HepG2 (cell line): ENCODE data around the gene MAP2K6. TPM values are rescaled to one million over a fixed set of nuclear protein-coding genes. Genes with fewer than 3 reads are reported as not detected.

Experiments
- ATF7-NPFF ChIP-seq: sonication (generic); formaldehyde crosslinking; IDR thresholded peaks from 2 replicates; pipeline ENCODE4 v1.8.1; 2023; ENCODE audit warnings: mild to moderate bottlenecking, low read depth, missing genetic modification reagents, moderate library complexity
- HNRNPK ChIP-seq: fragments of 200-400 bp; formaldehyde crosslinking; IDR thresholded peaks from 2 replicates; pipeline ENCODE4 v1.6.1; 2018; ENCODE audit warnings: low read length, low read depth, moderate library complexity, mild to moderate bottlenecking; ENCODE audit not compliant: poor library complexity, severe bottlenecking
- RORA ChIP-seq: sonication (generic); formaldehyde crosslinking; IDR thresholded peaks from 2 replicates; pipeline ENCODE4 v1.5.0; 2020; ENCODE audit warnings: mild to moderate bottlenecking, missing genetic modification reagents, moderate library complexity
- ZNF143 ChIP-seq: sonication (generic); formaldehyde crosslinking; IDR thresholded peaks from 2 replicates; pipeline ENCODE4 v1.4.0; 2020; ENCODE audit warnings: missing genetic modification reagents
- polyA plus RNA-seq, 8 experiments: library from polyadenylated mRNA; depleted of rRNA in 3 of 8; stranded (reverse) in 7 of 8; unstranded in 1 of 8; fragments of >200 nt; fragmentation: Illumina TruSeq in 4 of 8; extraction: Trizol in 4 of 8; gene quantifications; 2 replicates each; pipeline versions ENCODE4 v1.2.1 to v1.2.3, GENCODE V29; 2011 to 2016; ENCODE audit warnings: low read depth in 4 of 8, missing spikeins in 1 of 8, mixed read lengths in 1 of 8; ENCODE audit not compliant: insufficient read depth in 1 of 8
- total RNA-seq, 5 experiments: library from RNA; depleted of rRNA; stranded (reverse); fragments of >200 nt; fragmentation: Illumina TruSeq; extraction: Trizol; gene quantifications; 2 replicates each; pipeline ENCODE4 v1.2.3, GENCODE V29; 2016; ENCODE audit warnings: low read depth in 1 of 5
- TF ChIP-seq, protein P1 (sequence below): IDR thresholded peaks from 2 replicates; pipeline ENCODE4 v1.6.1; 2016; ENCODE audit warnings: low read depth
- TF ChIP-seq, protein P2 (sequence below): sonication (generic); formaldehyde crosslinking; IDR thresholded peaks from 2 replicates; pipeline ENCODE4 v1.5.1; 2020; ENCODE audit warnings: mild to moderate bottlenecking, missing genetic modification reagents, borderline replicate concordance

Gene MAP2K6
- total and polyA plus RNA-seq, 2 of the 13 experiments (the other 11 are each of a cell fraction or from before 2014, with no cell fraction given), result 5.1 to 33.6 TPM

DNA sequence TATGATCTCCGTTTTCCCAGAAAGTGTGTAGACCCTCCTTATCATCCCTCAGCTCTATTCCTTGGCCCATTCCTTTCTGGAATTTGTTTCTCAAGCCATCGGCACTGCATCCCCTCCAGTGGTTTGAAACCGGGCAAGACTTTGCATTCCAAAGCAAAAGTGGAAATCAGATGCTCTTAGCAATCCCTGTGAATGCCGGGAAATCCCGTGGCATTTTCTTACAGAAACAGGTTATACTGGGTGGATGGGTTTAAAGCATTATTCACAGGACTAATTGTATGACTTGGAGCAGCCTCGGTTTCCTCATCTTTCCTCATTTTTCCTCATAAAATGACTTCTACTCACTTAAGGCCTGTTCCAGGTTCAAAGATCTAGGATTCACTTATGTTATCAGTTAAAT lies 52.0 kb downstream of the MAP2K6 start (continued):
- TF ChIP-seq, protein P1, sequence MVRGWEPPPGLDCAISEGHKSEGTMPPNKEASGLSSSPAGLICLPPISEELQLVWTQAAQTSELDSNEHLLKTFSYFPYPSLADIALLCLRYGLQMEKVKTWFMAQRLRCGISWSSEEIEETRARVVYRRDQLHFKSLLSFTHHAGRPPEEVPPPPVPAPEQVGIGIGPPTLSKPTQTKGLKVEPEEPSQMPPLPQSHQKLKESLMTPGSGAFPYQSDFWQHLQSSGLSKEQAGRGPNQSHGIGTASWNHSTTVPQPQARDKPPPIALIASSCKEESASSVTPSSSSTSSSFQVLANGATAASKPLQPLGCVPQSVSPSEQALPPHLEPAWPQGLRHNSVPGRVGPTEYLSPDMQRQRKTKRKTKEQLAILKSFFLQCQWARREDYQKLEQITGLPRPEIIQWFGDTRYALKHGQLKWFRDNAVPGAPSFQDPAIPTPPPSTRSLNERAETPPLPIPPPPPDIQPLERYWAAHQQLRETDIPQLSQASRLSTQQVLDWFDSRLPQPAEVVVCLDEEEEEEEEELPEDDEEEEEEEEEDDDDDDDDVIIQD (CRISPR knock-in tag), result no peak
- TF ChIP-seq ZNF143 (CRISPR knock-in tag) (no peak), ATF7-NPFF (CRISPR knock-in tag) (no peak), HNRNPK (no peak), RORA (CRISPR knock-in tag) (no peak)
- TF ChIP-seq, protein P2, sequence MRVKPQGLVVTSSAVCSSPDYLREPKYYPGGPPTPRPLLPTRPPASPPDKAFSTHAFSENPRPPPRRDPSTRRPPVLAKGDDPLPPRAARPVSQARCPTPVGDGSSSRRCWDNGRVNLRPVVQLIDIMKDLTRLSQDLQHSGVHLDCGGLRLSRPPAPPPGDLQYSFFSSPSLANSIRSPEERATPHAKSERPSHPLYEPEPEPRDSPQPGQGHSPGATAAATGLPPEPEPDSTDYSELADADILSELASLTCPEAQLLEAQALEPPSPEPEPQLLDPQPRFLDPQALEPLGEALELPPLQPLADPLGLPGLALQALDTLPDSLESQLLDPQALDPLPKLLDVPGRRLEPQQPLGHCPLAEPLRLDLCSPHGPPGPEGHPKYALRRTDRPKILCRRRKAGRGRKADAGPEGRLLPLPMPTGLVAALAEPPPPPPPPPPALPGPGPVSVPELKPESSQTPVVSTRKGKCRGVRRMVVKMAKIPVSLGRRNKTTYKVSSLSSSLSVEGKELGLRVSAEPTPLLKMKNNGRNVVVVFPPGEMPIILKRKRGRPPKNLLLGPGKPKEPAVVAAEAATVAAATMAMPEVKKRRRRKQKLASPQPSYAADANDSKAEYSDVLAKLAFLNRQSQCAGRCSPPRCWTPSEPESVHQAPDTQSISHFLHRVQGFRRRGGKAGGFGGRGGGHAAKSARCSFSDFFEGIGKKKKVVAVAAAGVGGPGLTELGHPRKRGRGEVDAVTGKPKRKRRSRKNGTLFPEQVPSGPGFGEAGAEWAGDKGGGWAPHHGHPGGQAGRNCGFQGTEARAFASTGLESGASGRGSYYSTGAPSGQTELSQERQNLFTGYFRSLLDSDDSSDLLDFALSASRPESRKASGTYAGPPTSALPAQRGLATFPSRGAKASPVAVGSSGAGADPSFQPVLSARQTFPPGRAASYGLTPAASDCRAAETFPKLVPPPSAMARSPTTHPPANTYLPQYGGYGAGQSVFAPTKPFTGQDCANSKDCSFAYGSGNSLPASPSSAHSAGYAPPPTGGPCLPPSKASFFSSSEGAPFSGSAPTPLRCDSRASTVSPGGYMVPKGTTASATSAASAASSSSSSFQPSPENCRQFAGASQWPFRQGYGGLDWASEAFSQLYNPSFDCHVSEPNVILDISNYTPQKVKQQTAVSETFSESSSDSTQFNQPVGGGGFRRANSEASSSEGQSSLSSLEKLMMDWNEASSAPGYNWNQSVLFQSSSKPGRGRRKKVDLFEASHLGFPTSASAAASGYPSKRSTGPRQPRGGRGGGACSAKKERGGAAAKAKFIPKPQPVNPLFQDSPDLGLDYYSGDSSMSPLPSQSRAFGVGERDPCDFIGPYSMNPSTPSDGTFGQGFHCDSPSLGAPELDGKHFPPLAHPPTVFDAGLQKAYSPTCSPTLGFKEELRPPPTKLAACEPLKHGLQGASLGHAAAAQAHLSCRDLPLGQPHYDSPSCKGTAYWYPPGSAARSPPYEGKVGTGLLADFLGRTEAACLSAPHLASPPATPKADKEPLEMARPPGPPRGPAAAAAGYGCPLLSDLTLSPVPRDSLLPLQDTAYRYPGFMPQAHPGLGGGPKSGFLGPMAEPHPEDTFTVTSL (CRISPR knock-in tag), result no peak
